ENCODE data around the gene KIF6. TPM values are rescaled to one million over a fixed set of nuclear protein-coding genes. Genes with fewer than 3 reads are reported as not detected.

The KIF6 gene
- polyA plus RNA-seq, 1 donor (not counting 4 experiments of a cell fraction or from before 2014, with no cell fraction given), result 0.14 TPM

GRCh38 chr6:39664173-39664572 is 61.0 kb downstream of the KIF6 start:
- H3K27ac ChIP-seq (ENCODE audit: control insufficient read depth, insufficient read depth, low read length), result no peak overlapping the region
- no peak overlapping the region for H3K9ac ChIP-seq (ENCODE audit: control insufficient read depth, extremely low read depth, insufficient read depth, low read length)
- DNase-seq (ENCODE audit: low read depth, low spot score) (no peak), FAIRE-seq (no peak)
- no peak overlapping the region for H2AFZ ChIP-seq (ENCODE audit: control insufficient read depth, low read length)
- TF ChIP-seq CTCF (optimal IDR thresholded peaks at IDR 0.05 in 1 of 3, IDR thresholded peaks at IDR 0.05 in 1 of 3, conservative IDR thresholded peaks at IDR 0.05 in 1 of 3; ENCODE audit: extremely low read depth in 1 of 3, insufficient read depth in 2 of 3, low read length in 3 of 3), result no peak
- TF ChIP-seq EZH2 (IDR thresholded peaks at IDR 0.05; ENCODE audit: low read length), result no peak
- no peak overlapping the region for H3K4me2 ChIP-seq (ENCODE audit: control insufficient read depth, extremely low read depth, insufficient read depth, low read depth, low read length)
- no peaks in the 10 kb centered on the region for H3K79me2 ChIP-seq (ENCODE audit: control insufficient read depth, insufficient read depth, low read length)
- H4K20me1 ChIP-seq (ENCODE audit: control insufficient read depth, extremely low read depth, insufficient read depth, low read length), result no peaks in the 10 kb centered on the region
- no peak overlapping the region for H3K4me3 ChIP-seq (ENCODE audit: control insufficient read depth in 2 of 3, extremely low read depth in 1 of 3, insufficient read depth in 2 of 3, low read depth in 1 of 3, low read length in 3 of 3)
- no peaks in the 10 kb centered on the region for H3K9me3 ChIP-seq (ENCODE audit: control insufficient read depth, low read depth, low read length)
- no peaks in the 10 kb centered on the region for H3K36me3 ChIP-seq (ENCODE audit: control insufficient read depth in 2 of 2, extremely low read depth in 1 of 2, insufficient read depth in 2 of 2, low read length in 2 of 2)
- no peaks in the 10 kb centered on the region for H3K4me1 ChIP-seq (ENCODE audit: control insufficient read depth, extremely low read depth, insufficient read depth, low read length)
- H3K9me1 ChIP-seq (ENCODE audit: control insufficient read depth, extremely low read depth, insufficient read depth, low read length), result no peaks in the 10 kb centered on the region
- H3K27me3 ChIP-seq (ENCODE audit: control insufficient read depth, extremely low read depth, insufficient read depth, low read length), result no peaks in the 10 kb centered on the region
- dilution Hi-C loops (cut with MboI; ENCODE audit: extremely low pct_ligation_motif_present, low sequenced_read_pairs), result no loop called here

- TF ChIP-seq EZH2 (IDR thresholded peaks at IDR 0.05; ENCODE audit: low read length), result no peak
- TF ChIP-seq CTCF (optimal IDR thresholded peaks at IDR 0.05 in 1 of 3, IDR thresholded peaks at IDR 0.05 in 1 of 3, conservative IDR thresholded peaks at IDR 0.05 in 1 of 3; ENCODE audit: extremely low read depth in 1 of 3, insufficient read depth in 2 of 3, low read length in 3 of 3), result no peak
- DNase-seq (ENCODE audit: low read depth, low spot score) (no peak), FAIRE-seq (no peak)
- no peak overlapping the region for H3K4me3 ChIP-seq (ENCODE audit: control insufficient read depth in 2 of 3, extremely low read depth in 1 of 3, insufficient read depth in 2 of 3, low read depth in 1 of 3, low read length in 3 of 3)
- no peaks in the 10 kb centered on the region for H3K36me3 ChIP-seq (ENCODE audit: control insufficient read depth in 2 of 2, extremely low read depth in 1 of 2, insufficient read depth in 2 of 2, low read length in 2 of 2)
- H3K4me1 ChIP-seq (ENCODE audit: control insufficient read depth, extremely low read depth, insufficient read depth, low read length), result no peaks in the 10 kb centered on the region
- H2AFZ ChIP-seq (ENCODE audit: control insufficient read depth, low read length), result no peak overlapping the region
- H3K9me1 ChIP-seq (ENCODE audit: control insufficient read depth, extremely low read depth, insufficient read depth, low read length), result no peaks in the 10 kb centered on the region
- H3K27ac ChIP-seq (ENCODE audit: control insufficient read depth, insufficient read depth, low read length), result no peak overlapping the region
- H3K27me3 ChIP-seq (ENCODE audit: control insufficient read depth, extremely low read depth, insufficient read depth, low read length), result no peaks in the 10 kb centered on the region
- H4K20me1 ChIP-seq (ENCODE audit: control insufficient read depth, extremely low read depth, insufficient read depth, low read length), result no peaks in the 10 kb centered on the region
- no peak overlapping the region for H3K4me2 ChIP-seq (ENCODE audit: control insufficient read depth, extremely low read depth, insufficient read depth, low read depth, low read length)
- H3K79me2 ChIP-seq (ENCODE audit: control insufficient read depth, insufficient read depth, low read length), result no peaks in the 10 kb centered on the region
- no peak overlapping the region for H3K9ac ChIP-seq (ENCODE audit: control insufficient read depth, extremely low read depth, insufficient read depth, low read length)
- dilution Hi-C loops (cut with MboI; ENCODE audit: extremely low pct_ligation_motif_present, low sequenced_read_pairs), result no loop called here
- no peaks in the 10 kb centered on the region for H3K9me3 ChIP-seq (ENCODE audit: control insufficient read depth, low read depth, low read length)
These were observed 67.7 kb downstream of the KIF6 start for GRCh38 chr6:39657355-39658135.
